GM18511 (cell line): ENCODE measurements around the gene OR6B2.

ENCODE experiments used
- ATAC-seq: cut with Tn5 transposase; IDR thresholded peaks from one replicate; pipeline ENCODE4 v1.9.1; 2021; ENCODE audit warnings: mild to moderate bottlenecking, moderate library complexity; ENCODE audit not compliant: unreplicated experiment

Gene OR6B2

DNA sequence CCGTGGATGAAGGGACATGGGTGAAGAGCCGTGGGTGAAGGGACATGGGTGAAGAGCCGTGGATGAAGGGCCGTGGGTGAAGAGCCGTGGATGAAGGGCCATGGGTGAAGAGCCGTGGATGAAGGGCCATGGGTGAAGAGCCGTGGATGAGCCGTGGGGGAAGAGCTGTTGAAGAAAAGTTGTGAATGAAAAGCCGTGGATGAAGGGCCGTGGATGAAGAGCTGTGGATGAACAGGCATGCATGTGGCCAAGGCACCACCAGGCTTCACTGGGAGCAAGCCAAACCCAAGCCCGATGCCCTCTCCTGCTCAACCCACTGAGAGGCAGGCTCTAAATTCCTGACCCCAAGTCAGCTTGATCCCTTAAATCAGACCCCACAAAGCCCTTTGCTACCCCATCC, 12.5 kb upstream of the OR6B2 start:
- ATAC-seq: no peak

DNA sequence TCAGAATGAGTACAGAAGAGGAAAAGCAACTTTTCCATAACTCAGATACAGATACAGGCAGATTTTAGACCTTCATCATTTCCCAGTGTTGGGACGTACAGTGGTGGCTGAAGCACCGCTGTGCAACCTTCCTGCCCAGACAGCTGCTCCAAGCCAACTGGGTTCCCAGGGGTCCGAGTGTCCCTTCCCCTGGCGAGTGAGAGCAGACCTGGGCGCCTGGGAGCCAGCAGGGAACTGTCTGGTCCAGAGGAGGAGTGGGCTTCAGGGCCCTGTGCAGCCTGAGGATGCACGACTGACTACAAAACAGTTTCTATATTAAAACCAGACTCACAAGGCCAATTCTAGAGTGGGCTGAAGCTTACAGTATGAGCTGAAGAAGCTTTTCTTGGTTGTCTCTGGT, 11.1 kb upstream of the OR6B2 start:
- ATAC-seq: no peak

DNA sequence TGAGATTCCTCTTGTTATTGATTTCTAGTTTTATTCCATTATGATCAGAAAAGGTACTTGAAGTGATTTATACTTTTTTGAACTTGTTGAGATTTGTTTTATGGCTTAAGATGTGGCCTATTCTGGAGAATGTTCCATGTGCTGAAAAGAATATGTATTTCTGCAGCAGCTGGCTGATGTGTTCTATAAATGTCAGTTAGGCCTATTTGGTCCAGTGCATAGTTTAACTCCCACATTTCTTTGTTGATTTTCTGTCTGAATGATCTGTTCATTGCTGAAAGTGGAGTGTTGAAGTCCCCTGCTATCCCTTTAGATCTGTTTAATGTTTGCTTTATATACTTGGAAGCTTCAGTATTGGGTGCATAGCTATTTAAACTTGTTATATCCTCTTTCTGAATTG, 7.1 kb upstream of the OR6B2 start:
- no peak for ATAC-seq

DNA sequence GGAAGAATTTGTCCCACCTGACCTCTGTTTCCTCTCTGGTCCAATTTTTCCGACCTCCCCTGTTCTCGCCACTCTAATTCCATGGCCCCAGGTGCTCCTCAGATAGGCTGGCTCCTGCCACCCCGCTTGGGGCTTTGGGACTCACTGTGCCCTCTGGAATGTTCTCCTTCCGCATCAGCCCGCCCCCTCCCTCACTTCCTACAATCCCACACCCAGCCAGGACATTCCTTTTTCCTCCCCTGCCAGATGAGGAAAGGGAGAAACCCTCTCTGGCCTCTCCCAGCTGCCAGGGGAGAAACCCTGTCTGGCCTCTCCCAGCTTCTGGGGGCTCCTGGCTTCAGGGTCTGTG, 3.1 kb upstream of the OR6B2 start:
- ATAC-seq: no peak

DNA sequence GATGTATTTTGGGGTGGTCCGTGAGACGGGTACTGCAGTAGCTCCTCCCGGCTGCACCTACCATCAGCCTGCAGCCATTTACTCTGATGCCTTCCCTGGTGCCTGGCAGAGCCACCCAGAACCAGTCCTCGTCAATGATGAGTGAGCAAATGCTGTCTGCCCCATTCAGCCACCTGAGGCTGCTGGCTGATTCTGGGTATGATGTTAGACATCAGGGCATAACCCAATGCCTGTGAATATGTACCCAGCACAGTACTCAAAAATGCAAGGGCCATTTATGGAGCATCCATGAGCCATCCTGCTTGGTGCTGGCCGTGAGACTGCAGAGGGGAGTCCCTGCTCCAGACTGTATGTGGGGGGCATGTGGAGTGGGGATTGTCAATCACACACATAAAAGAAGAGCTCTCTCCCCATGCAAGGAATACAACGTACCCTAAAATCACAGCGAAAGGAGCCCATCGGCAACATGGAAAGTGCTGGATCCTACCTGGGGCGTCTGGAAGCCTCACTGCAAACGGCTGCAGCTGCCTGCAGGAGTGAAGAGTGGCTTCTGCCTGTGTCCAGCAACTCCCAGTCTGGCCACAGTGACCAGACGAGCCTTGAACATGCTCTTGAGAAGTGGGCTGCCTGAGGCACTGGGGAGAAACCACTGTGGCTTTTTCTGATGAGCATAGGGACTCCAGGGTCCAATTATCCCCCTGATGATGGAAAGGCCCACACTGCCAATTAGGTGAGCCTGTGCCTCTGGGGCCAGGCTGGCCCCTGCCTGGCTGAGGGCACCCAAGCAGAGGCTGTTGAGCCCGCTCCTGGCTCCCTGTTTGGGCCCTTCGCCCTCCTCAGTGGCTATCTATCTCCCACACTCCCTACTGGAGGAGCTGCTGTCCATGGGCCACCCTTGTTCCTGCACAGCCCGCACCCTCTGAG, 2.4 kb upstream of the OR6B2 start:
- ATAC-seq: no peak

DNA sequence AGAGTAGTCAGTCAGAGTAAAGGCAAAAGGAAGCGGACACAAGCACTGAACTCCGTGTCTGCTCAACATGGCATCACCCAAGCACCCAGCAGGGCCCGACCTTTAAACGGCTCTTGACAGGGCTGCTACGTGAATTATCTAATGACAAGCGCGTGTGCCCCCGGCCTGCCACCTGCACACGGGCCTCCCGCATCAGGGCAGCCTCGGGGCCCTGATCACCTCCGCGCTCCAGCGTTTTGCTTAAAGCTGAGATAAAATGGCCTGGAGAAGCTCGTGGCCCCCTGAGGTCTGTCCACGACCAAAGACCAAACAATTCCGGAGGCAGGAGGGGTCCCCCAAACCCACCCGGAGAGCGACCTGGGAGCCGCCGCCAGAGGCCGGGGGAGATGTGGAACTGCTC, 5.5 kb downstream of the OR6B2 start:
- ATAC-seq: peak; percentile 13

DNA sequence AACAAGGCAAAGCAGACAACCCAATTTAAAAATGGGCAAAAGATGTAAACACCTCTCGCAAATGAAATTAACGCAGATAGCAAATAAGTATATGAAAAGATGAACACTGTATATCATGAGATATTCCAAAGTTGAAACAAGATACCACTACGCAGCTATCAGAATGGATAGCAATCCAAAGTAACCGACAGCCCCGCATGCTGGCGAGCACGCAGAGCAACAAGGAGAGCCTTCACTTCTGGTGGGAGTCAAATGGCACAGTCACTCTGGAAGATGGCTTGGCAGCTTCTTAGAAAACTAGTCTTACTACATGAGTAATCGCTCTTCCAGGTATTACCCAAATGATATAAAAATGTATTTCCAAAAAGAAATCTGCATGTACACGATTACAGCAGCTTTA, 6.4 kb downstream of the OR6B2 start:
- no peak for ATAC-seq

DNA sequence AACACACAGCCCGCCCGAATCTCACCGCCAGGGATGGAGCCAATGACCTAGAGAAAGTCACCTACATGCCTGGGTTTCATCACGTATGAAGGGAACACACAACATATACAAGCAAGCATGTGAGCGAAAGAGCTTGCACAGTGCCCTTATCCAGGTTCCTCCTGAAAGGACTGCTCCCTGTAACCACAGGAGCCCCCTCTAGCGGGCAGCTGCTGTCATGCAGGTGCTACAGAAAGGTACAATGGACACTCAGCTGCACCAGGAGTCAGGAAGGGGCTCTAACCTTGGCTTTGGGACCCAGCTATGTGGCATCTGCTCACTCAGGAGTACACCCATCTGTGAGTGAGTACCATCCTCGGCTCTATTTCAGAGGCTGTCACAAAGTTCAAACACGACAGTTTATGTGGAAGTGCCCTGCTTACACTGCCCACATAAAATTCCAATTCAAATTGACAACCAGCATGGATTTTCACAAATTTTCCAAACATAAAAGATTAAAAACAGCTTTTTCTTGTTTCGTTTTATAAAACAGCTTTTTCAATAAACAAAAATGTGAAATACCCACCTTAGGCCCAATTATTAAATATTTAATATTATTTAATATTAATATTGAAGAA, 8.6 kb downstream of the OR6B2 start:
- ATAC-seq: no peak

DNA sequence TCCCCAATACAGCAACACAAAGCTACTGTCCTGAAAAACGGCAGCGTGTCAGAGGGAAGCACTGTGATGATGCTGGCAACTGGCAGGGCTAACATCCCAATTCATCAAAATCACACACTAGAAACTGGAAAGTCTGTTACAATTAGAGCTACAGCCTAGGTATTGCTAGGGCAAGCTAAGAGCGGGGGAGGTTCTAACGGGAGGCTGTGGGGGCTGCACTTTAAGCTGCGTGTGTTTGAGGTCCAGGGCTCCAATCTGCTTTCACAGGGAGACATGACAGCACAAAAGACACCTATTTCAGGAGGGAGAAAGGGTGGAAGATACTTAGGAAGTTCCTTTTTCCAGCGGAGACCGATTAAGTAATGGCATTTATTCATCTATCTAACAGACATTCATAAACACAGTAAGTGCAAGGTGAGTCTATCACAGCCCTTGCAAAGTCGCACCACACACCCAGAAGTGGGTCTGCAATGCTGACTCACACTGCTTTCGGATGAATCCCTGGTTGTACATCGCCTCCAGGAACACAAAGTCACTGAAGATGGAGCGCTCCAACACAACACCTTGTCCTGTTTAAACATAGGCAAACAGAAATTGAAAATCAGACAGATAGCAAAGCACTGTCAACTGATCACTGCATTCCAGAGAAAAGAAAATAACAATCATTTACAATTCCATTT, 12.0 kb downstream of the OR6B2 start:
- ATAC-seq: no peak

DNA sequence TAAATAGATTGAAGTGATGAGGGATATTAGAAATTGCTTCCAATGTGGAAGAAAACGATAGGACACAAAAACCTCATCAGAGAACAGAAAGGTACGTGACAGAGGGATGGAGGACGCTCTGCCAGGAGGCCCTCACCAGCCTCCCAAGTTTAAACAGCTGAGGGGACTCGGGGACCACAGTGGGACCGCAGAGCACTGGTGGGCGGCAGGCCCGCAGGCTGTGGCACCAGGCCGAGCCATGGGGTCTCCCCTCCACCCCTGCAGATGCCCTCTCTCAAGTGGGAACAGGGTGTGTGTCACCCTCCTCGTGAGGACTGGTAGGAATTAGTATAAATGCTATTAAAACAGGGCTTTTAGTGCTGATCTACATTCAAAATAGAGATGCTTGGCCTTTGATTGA, 15.9 kb downstream of the OR6B2 start:
- no peak for ATAC-seq

DNA sequence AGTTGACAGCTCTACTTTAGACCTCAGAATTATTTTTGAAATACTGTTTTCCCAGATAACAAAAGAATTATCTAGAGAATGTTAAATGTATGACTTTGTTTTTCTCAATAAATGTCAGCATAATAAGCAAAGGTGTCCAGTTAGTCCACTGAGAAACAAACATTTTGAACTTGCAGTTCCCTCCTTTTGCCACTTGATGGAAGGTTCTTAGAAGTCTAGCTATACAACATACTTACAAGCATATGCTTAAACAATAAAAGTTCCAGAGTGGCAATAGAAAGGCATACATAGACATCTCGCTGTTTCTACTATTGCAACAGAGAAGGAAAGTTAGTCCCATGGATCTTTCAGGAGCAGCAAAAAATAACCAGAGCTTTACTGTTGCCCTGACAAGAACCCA, 16.9 kb downstream of the OR6B2 start:
- ATAC-seq: no peak

DNA sequence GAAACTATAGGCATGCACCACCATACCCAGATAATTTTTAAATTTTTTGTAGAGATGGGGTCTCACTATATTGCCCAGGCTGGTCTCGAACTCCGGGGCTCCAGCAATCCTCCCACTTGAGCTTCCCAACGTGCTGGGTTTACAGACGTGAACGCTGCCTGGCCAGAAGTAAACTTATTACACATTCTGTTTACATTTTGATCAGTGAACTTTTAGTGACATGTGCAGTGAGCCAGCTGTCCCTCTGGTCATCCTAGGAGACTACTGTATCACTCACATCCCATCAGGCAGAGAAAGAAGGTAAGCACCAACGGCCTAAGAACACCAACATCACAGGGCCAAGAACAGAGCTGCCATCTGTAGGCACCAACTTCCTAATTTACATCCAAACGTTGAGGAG, 27.2 kb downstream of the OR6B2 start:
- ATAC-seq: no peak

DNA sequence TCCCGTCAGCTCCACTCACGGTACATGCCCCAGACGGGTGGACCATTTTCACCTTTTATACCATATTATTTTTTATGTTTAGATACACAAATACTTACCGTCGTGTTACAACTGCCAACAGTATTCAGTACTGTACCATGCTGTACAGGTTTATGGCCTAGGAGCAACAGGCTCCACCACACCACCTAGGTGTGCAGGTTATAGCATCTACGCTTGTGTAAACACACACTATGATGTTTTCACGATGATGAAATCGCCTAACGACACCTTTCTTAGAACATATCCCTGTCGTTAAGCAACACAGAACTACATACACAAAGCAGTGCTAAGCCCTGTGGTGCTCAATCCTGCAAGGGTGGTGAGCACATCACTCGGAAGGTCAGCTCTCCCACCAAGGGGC, 29.6 kb downstream of the OR6B2 start:
- ATAC-seq: no peak

DNA sequence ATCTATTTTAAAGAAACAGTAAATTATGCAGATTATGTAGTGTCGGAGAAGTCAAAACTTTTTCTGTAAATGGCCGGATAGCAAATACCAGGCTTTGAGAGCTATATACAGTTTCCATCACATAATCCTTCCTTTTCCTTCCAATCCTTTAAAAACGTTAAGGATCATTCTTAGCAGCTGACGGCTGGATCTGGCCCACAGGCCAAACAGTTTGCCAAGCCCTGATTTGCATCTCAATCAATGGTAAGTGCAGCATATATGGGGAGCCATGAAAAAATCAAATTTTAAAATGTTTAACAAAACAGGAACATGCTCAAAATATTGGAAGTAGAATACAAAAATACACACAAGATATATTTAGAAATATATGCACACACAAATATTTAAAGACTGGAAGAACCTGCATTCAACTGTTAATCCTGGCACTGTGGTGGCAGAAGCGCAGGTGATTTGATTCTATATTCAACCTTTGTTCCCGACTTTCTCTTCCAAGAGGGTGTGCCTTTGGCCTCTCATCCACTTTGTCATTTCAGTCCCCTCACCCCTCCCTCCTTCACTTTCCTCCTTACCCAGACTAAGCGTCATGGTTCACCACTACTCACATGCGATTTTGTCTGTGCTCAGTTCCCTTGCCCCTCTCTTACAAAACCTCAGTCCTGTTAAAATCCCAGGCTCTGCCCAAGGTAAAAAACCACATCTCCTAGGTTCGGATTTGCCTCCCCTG, 32.4 kb downstream of the OR6B2 start:
- ATAC-seq: no peak

DNA sequence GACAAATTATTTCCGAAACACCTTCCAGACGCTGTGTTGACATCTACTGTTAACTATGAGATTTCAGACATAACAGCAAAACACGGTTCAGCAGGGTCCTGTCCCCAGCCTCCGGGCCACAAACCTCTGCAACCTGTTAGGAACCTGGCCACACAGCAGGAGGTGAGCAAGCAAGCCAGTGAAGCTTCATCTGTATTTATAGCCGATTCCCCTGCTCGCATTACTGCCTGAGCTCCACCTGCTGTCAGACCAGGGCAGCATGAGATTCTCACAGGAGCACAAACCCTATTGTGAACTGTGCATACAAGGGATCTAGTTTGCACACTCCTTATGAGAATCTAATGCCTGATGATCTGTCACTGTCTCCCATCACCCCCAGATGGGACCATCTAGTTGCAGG, 36.1 kb downstream of the OR6B2 start:
- ATAC-seq: no peak

DNA sequence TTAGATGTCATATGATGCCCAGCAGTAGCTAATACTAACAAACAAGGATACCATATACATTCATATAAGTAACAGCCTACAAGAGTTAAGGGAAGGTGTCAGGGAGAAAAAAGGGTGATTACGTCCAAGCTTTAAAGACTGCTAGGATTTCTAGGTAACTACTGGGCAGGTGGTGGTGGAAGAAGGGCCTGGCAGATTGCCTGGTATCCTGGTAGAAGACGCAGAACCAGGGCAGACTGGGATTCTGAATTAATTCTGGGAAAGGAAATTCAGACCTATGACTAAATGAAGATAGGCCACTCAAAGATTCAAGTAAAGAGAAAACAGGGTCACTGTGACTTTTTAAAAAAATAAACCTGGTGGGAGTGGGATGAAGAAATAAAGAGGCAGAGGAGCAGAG, 36.9 kb downstream of the OR6B2 start:
- no peak for ATAC-seq

DNA sequence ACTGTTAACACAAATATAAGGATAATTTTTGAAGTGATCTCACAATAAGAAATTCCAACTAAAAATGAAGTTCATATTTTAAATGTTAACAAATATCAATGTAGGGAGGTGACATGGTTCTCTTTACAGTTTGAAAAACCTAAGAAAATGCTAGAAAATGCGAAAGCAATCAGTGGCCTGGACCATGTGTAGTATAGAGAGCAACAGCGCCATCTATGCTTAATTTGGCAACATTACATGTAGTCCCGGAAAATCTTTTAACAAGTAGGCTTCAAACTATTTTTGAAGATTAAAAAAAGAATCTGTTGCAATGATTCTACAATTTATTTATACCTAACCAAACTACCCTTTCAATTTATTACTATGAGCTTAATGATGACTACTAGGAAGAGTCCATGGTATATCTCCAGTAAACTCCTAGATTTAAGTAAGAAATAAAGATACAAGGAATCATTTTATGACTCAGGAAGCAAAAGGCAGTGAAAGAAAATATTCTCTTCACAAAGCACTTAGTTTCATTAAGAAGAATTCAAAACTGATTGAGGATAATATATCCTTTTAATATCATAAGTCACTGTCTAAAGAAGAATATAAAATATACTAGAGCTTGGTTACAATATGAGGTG, 38.4 kb downstream of the OR6B2 start:
- no peak for ATAC-seq

DNA sequence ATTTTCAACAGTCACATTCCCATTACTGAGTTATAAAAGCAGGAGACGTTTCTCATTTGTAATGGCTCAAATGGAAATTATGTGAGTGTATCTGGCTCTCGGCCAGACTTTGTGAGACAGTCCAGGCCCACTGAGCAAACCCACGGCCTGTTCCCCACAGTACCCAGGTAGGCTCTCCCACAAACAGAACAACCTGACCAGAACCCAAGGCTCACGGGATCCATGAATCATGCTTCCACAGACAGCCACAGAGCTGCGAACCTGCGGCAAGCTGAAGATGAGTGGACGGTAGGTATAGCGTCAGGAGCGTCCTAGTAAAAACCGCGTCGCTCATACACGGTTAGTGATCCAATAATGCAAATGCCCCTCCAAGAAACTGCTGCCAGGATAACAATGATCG, 39.3 kb downstream of the OR6B2 start:
- ATAC-seq: no peak

DNA sequence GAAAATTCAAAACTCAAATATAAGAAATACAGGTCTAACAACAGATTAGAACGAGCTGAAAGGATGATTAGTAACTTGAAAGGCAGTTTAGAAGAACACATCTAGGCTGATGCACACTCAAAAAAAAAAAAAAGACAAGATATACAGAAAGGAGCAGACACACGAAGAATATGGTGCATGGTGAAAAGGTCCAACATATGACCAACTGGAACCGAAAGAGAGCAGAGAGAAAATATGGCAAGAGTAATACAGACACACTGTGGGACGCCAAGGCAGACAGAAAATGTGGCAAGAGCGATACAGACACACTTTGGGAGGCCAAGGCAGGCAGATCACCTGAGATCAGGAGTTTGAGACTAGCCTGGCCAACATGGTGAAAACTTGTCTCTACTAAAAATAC, 44.9 kb downstream of the OR6B2 start:
- no peak for ATAC-seq

DNA sequence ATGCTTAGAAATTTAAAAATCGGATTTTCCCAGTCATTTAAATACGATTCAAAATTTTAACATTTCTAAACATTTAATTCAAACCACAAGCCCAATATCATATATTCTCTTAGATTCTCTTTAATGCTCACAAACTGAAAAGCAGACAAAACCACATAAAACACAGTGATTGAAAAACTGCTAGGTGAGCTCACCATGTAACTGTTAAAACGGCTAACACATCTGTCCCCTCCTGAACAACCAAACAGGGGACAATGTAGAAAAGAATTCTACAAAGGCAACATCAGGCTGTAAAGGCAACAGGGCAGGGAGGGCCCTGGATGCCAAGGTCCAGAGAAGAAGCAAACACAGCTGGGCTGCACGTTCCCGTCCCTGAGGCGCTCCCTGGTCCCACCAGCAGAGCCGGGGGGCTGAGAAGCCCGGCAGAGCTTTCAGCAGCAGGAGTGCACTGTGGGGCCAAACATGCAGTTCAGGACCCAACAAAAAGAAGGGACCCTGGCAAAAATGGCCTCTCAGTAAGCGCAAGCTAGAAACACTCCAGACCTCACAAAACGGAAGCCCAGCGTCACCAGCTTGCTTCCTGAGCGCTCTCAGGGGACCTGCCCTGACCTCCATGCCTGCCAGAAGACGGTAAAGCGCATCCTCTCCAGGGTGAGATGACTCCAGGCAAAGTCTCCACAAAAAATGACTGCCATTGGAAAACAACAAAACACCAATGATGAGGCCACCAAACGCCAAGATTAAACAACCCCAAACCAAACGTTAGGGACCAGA, 45.6 kb downstream of the OR6B2 start:
- ATAC-seq: no peak
